ENCODE results near the gene SLC25A22. TPM values are rescaled to one million over a fixed set of nuclear protein-coding genes. Genes with fewer than 3 reads are reported as not detected.

Gene SLC25A22
- total RNA-seq, 1 donor from 2014 or later, result 35.4 TPM

DNA sequence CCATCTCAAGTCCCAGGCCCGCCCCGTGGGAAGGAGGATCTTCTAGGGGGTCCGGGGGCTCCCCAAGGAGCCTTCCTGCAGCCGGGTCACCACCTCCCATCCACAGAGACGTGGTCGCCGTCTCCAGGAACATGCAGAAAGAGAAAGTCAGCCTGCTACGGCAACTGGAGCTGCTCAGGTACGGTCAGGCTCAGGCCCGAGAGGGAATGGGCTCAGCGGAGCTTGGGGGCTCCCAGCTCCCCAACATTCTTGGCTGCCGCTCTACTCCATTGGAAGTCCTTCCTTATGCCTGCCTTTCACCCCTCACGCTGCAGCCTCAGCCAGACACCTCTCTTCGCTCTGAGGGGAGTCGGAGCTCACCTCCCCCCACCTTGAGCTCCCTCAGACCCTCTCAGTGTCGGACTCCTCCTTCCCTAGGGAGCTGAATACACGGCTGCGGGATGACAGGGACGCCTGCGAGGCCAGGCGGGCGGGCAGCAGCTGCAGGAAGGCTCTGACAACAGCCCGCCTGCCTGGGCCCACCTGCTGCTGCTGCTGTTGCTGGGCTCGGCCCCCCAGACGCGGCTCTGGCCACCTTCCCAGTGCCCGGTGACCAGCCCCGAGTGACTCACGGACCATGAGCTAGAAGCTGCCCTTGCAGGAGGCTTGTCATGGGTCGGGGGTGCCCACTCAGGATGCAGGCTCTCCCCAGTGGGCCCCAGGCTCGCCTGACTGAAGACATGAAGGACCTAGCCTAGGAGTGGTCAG, 33.2 kb upstream of the SLC25A22 start:
- ChIA-PET POLR2A (interaction anchor here (0.6 to 8.3 kb wide), 7 partner anchors 10 to 476 kb away, joined by 3 to 104 read pairs (median 5); partner anchors contain the start of genes PNPLA2, POLR2L, RPLP2 and TSPAN4), CTCF (no interaction called here)
- intact Hi-C loops (cut with micrococcal nuclease), result loop anchor here (5.0 kb wide), 1 partner anchor 34 kb away; the partner anchor contains the start of gene SLC25A22
- DNase-seq (no peak), ATAC-seq (ENCODE audit: low read depth) (no peak)
- TF ChIP-seq, protein P1, sequence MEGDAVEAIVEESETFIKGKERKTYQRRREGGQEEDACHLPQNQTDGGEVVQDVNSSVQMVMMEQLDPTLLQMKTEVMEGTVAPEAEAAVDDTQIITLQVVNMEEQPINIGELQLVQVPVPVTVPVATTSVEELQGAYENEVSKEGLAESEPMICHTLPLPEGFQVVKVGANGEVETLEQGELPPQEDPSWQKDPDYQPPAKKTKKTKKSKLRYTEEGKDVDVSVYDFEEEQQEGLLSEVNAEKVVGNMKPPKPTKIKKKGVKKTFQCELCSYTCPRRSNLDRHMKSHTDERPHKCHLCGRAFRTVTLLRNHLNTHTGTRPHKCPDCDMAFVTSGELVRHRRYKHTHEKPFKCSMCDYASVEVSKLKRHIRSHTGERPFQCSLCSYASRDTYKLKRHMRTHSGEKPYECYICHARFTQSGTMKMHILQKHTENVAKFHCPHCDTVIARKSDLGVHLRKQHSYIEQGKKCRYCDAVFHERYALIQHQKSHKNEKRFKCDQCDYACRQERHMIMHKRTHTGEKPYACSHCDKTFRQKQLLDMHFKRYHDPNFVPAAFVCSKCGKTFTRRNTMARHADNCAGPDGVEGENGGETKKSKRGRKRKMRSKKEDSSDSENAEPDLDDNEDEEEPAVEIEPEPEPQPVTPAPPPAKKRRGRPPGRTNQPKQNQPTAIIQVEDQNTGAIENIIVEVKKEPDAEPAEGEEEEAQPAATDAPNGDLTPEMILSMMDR (IDR thresholded peaks at IDR 0.05), result no peak
- Mint-ChIP-seq H3K27me3 (peaks cover 6% of the 10 kb centered on the region), H3K9me3 (no peaks in the 10 kb centered on the region), H3K4me1 (peaks cover 51% of the 10 kb centered on the region), H3K4me3 (peak overlapping the region; percentile 41), H3K27ac (no peak overlapping the region), H3K36me3 (ENCODE audit: low read depth) (no peaks in the 10 kb centered on the region)

DNA sequence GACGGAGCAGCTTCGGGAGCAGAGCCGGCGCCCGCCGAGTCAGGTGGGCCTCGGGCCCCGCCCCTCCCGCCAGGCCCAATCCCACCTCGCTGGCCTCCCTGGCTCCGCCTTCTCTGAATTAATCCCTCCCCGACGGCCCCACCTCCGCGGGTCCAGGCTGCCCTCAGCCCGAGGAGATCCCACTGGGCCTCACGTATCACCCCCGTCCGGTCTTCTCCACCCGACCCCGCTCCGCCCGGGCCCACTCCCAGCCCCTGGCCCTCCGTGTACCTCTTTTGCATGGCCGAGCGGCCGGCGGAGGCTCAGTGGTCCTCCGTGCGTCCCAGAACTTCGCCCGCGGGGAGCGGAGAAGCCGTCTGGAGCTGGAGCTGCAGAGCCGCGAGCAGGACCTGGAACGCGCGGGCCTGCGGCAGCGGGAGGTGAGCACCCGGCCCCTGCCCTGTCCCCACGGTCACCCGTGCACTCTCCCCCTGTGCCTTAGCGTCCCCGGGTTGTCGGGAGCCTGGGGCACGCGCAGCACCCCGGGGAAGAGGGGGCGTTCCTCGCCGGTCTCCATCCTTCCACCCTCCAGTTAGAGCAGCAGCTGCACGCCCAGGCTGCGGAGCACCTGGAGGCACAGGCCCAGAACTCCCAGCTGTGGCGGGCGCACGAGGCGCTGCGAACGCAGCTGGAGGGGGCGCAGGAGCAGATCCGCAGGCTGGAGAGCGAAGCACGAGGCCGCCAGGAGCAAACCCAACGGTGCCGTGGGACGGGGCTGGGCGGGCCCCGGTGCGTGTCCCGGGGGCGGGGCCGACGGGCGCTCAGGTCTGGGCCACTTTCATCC, 32.4 kb upstream of the SLC25A22 start:
- POLR2A ChIA-PET, result interaction anchor here (1.0 to 8.3 kb wide), 7 partner anchors 10 to 22 kb away, joined by 3 to 104 read pairs (median 4); partner anchors contain the start of genes PNPLA2, POLR2L, RPLP2 and TSPAN4
- Mint-ChIP-seq H3K9me3 (no peaks in the 10 kb centered on the region), H3K27ac (no peak overlapping the region), H3K4me3 (peak overlapping the region; percentile 71), H3K4me1 (peaks cover 52% of the 10 kb centered on the region), H3K36me3 (ENCODE audit: low read depth) (peaks cover under 1% of the 10 kb centered on the region), H3K27me3 (peaks cover 6% of the 10 kb centered on the region)
- DNase-seq (peak; percentile 71), ATAC-seq (ENCODE audit: low read depth) (peak; percentile 65)
- TF ChIP-seq, protein P1 (IDR thresholded peaks at IDR 0.05), result no peak
- intact Hi-C loops (cut with micrococcal nuclease), result loop anchor here (1.0 to 5.0 kb wide), 3 partner anchors 10 to 33 kb away; partner anchors contain the start of genes RPLP2 and SLC25A22
- CTCF ChIA-PET, result no interaction called here

DNA sequence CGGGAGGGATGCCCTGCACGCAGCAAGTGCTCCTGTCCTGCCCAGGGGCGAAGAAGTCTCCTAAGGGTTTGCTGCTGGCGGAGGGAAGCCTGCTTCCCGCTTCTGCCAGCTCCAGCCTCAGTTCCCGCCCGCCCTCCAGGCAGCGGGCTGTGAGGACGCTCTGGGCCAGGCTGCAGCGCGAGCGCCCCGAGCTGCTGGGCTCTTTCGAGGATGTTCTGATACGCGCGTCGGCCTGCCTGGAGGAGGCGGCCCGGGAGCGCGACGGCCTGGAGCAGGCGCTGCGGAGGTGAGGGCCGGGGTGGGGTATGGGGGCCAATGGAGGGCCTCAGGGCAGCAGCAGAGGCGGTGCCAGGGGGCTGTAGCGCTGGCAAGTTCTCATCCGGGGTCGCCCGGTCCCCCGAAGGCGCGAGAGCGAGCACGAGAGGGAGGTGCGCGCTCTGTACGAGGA, 31.8 kb upstream of the SLC25A22 start:
- Mint-ChIP-seq H3K4me3 (peak overlapping the region; percentile 71), H3K4me1 (peaks cover 52% of the 10 kb centered on the region), H3K9me3 (no peaks in the 10 kb centered on the region), H3K36me3 (ENCODE audit: low read depth) (peaks cover 7% of the 10 kb centered on the region), H3K27ac (no peak overlapping the region), H3K27me3 (peaks cover 6% of the 10 kb centered on the region)
- intact Hi-C loops (cut with micrococcal nuclease), result loop anchor here (1.0 to 5.0 kb wide), 3 partner anchors 10 to 33 kb away; partner anchors contain the start of genes RPLP2 and SLC25A22
- CTCF ChIA-PET, result no interaction called here
- ATAC-seq (ENCODE audit: low read depth), result peak; percentile 10
- TF ChIP-seq, protein P1 (IDR thresholded peaks at IDR 0.05), result no peak
- no peak for DNase-seq
- POLR2A ChIA-PET, result interaction anchor here (1.0 to 8.3 kb wide), 4 partner anchors 11 to 22 kb away, joined by 4 to 104 read pairs (median 7); partner anchors contain the start of genes PNPLA2, POLR2L and TSPAN4

DNA sequence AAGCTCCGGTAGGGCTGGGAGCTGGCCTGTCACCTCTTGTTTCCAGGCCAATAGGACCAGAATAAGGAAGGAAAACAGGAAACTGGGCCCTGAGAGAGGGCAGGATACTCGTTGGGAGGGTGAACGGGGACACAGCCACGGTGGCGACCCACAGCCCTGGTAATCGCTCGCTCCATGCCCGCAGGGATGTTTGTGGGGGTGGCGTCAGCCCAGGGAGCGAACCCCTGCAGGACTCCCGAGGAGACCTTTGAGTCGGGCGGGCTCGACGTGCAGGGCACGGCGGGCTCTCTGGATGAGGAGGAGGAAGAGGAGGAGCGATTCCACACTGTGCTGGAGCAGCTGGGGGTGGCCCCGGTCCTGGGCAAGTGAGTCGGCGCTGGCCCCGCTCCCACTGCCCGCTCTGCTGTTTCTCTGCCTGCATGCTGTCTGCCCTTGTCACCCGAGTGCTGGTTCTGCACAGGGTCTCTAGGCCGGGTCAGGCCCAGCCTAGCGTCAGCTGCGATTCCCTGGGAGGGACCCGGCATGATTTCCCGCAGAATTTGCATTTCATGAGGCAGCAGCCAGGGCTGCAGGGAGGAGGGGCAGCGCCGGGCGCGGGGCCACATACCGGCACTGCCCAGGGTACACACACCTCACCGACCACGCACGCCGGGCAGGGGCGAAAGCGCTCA, 31.2 kb upstream of the SLC25A22 start:
- intact Hi-C loops (cut with micrococcal nuclease), result no loop called here
- ATAC-seq (ENCODE audit: low read depth), result no peak
- no peak overlapping the region for H3K27ac Mint-ChIP-seq
- peaks cover 9% of the 10 kb centered on the region for H3K36me3 Mint-ChIP-seq (ENCODE audit: low read depth)
- peaks cover 51% of the 10 kb centered on the region for H3K4me1 Mint-ChIP-seq
- peak overlapping the region; percentile 71 for H3K4me3 Mint-ChIP-seq
- H3K9me3 Mint-ChIP-seq, result no peaks in the 10 kb centered on the region
- no peak for DNase-seq
- ChIA-PET CTCF (no interaction called here), POLR2A (interaction anchor here (0.5 to 8.3 kb wide), 6 partner anchors 11 to 80 kb away, joined by 4 to 104 read pairs (median 4); partner anchors contain the start of genes PNPLA2, POLR2L, RPLP2 and TSPAN4)
- peaks cover 6% of the 10 kb centered on the region for H3K27me3 Mint-ChIP-seq
- TF ChIP-seq, protein P1 (IDR thresholded peaks at IDR 0.05), result no peak

All from activated B cell treated with CpG ODN at 0.5 μM for 24 hours (primary cell).